HEK293T (cell line): ENCODE data around the gene SPSB1.

ENCODE experiments used
- ARNT ChIP-seq: fragments of 450-650 bp; IDR thresholded peaks from 2 replicates; pipeline ENCODE4 v1.6.1; 2017; ENCODE audit warnings: mild to moderate bottlenecking
- CTBP1 ChIP-seq: fragments of 450-650 bp; IDR thresholded peaks from 2 replicates; pipeline ENCODE4 v1.6.1; 2016; ENCODE audit warnings: borderline replicate concordance
- ELF4 ChIP-seq: fragments of 450-650 bp; IDR thresholded peaks from 2 replicates; pipeline ENCODE4 v1.6.1; 2017; ENCODE audit warnings: antibody characterized with exemption
- FOXA1 ChIP-seq: fragments of 450-650 bp; IDR thresholded peaks from 2 replicates; pipeline ENCODE4 v1.6.1; 2016; ENCODE audit warnings: mild to moderate bottlenecking
- FOXK2 ChIP-seq: fragments of 450-650 bp; IDR thresholded peaks from 2 replicates; pipeline ENCODE4 v1.6.1; 2016; ENCODE audit warnings: mild to moderate bottlenecking
- FOXM1 ChIP-seq: fragments of 450-650 bp; IDR thresholded peaks from 2 replicates; pipeline ENCODE4 v1.6.1; 2017; ENCODE audit warnings: mild to moderate bottlenecking, borderline replicate concordance
- LEF1 ChIP-seq: fragments of 450-650 bp; IDR thresholded peaks from 2 replicates; pipeline ENCODE4 v1.6.1; 2017; ENCODE audit warnings: mild to moderate bottlenecking, borderline replicate concordance
- NFRKB ChIP-seq: fragments of 450-650 bp; IDR thresholded peaks from 2 replicates; pipeline ENCODE4 v1.6.1; 2016; ENCODE audit warnings: mild to moderate bottlenecking, moderate library complexity
- SP1 ChIP-seq: fragments of 450-650 bp; IDR thresholded peaks from 2 replicates; pipeline ENCODE4 v1.6.1; 2017
- SUZ12 ChIP-seq: fragments of 450-650 bp; IDR thresholded peaks from 2 replicates; pipeline ENCODE4 v1.6.1; 2016; ENCODE audit warnings: mild to moderate bottlenecking
- TARDBP ChIP-seq: fragments of 450-650 bp; IDR thresholded peaks from 2 replicates; pipeline ENCODE4 v1.6.1; 2016
- ZNF384 ChIP-seq: fragments of 450-650 bp; IDR thresholded peaks from 2 replicates; pipeline ENCODE4 v1.6.1; 2016

- TF ChIP-seq SP1 (no peak), ZNF384 (no peak), TARDBP (no peak), CTBP1 (no peak), ARNT (no peak), FOXK2 (no peak), LEF1 (no peak), NFRKB (no peak), FOXM1 (no peak), ELF4 (no peak), SUZ12 (no peak), FOXA1 (no peak)
These were observed 38.3 kb downstream of the SPSB1 start for GRCh38 chr1:9331016-9331415.
